Measurements from ENCODE around the gene TM7SF2.
"Not testable (repeated sequence)": the region's sequence is repeated elsewhere in the genome, so short reads cannot be mapped to it uniquely, and the experiment has no call there.

Gene TM7SF2

GRCh38 chr11:65130631-65131416 is 19.2 kb downstream of the TM7SF2 start:
- DNase-seq (ENCODE audit: low spot score): no peak

- no peak for DNase-seq (ENCODE audit: low spot score)
These were observed 19.7 kb downstream of the TM7SF2 start for GRCh38 chr11:65131417-65131776.

GRCh38 chr11:65131895-65132237 is 20.2 kb downstream of the TM7SF2 start:
- no peak for DNase-seq (ENCODE audit: low spot score)

- no peak for DNase-seq (ENCODE audit: low spot score)
These were observed 20.7 kb downstream of the TM7SF2 start for GRCh38 chr11:65132238-65132987.

GRCh38 chr11:65132988-65133700 is 21.5 kb downstream of the TM7SF2 start:
- DNase-seq (ENCODE audit: low spot score): no peak

- no peak for DNase-seq (ENCODE audit: low spot score)
These were observed 22.1 kb downstream of the TM7SF2 start for GRCh38 chr11:65133724-65134123.

- DNase-seq (ENCODE audit: low spot score): peak; percentile 95
These were observed 22.7 kb downstream of the TM7SF2 start, which contains the start of gene SYVN1 for GRCh38 chr11:65134240-65134951. TSS of gene SYVN1 (minus strand) at chr11:65134519. CDS start at chr11:65133601, 918 bp downstream.

- DNase-seq (ENCODE audit: low spot score): peak; percentile 94
These were observed 23.4 kb downstream of the TM7SF2 start for GRCh38 chr11:65134952-65135632.

- no peak for DNase-seq (ENCODE audit: low spot score)
These were observed 24.0 kb downstream of the TM7SF2 start for GRCh38 chr11:65135633-65136145.

GRCh38 chr11:65136515-65137096 is 24.9 kb downstream of the TM7SF2 start:
- no peak for DNase-seq (ENCODE audit: low spot score)

GRCh38 chr11:65141896-65142494 is 30.3 kb downstream of the TM7SF2 start:
- no peak for DNase-seq (ENCODE audit: low spot score)

GRCh38 chr11:65147352-65148075 is 35.8 kb downstream of the TM7SF2 start:
- no peak for DNase-seq (ENCODE audit: low spot score)

- no peak for DNase-seq (ENCODE audit: low spot score)
These were observed 37.0 kb downstream of the TM7SF2 start for GRCh38 chr11:65148657-65149056.

GRCh38 chr11:65150131-65150508 is 38.4 kb downstream of the TM7SF2 start:
- not testable (repeated sequence) for DNase-seq (ENCODE audit: low spot score)

GRCh38 chr11:65150509-65151299 is 39.0 kb downstream of the TM7SF2 start:
- peak; percentile 93 for DNase-seq (ENCODE audit: low spot score)

GRCh38 chr11:65151331-65151899 is 39.7 kb downstream of the TM7SF2 start:
- no peak for DNase-seq (ENCODE audit: low spot score)

GRCh38 chr11:65152122-65152521 is 40.5 kb downstream of the TM7SF2 start:
- no peak for DNase-seq (ENCODE audit: low spot score)

GRCh38 chr11:65156256-65156655 is 44.6 kb downstream of the TM7SF2 start:
- no peak for DNase-seq (ENCODE audit: low spot score)

- DNase-seq (ENCODE audit: low spot score): no peak
These were observed 45.3 kb downstream of the TM7SF2 start for GRCh38 chr11:65156926-65157325.

Measured in AG20443 (cell line).